Mesenchymal stem cell (in vitro differentiated cells and primary cell): Measurements from ENCODE around the gene RALGPS1.

ENCODE experiments used
- DNase-seq: peaks from one replicate; pipeline ENCODE4 v3.0.0-alpha.2; 2013
- H2AFZ ChIP-seq: one replicate; pipeline ENCODE4 v1.6.1; 2013; ENCODE audit warnings: low read depth, mild to moderate bottlenecking, control low read depth, inconsistent platforms, low read length, moderate library complexity
- H2AK5ac ChIP-seq: 2 replicates; pipeline ENCODE4 v1.6.1; 2013; ENCODE audit warnings: low read length, moderate library complexity, mild to moderate bottlenecking, inconsistent platforms; ENCODE audit not compliant: severe bottlenecking
- H2BK120ac ChIP-seq: one replicate; pipeline ENCODE4 v1.6.1; 2013; ENCODE audit warnings: low read depth, mild to moderate bottlenecking, inconsistent platforms, low read length, moderate library complexity
- H2BK12ac ChIP-seq, 2 experiments: one replicate each; pipeline ENCODE4 v1.6.1; 2013; ENCODE audit warnings: inconsistent platforms in 2 of 2, low read length in 2 of 2, mild to moderate bottlenecking in 2 of 2, moderate library complexity in 2 of 2, control low read depth in 1 of 2
- H2BK15ac ChIP-seq: one replicate; pipeline ENCODE4 v1.6.1; 2013; ENCODE audit warnings: mild to moderate bottlenecking, low read depth, inconsistent platforms; ENCODE audit not compliant: poor library complexity, severe bottlenecking
- H2BK5ac ChIP-seq: 2 replicates; pipeline ENCODE4 v1.6.1; 2013; ENCODE audit warnings: low read depth, mild to moderate bottlenecking, low read length, control low read depth, inconsistent platforms; ENCODE audit not compliant: poor library complexity, severe bottlenecking
- H3K14ac ChIP-seq, 2 experiments: one replicate each; pipeline ENCODE4 v1.6.1; 2013; ENCODE audit warnings: inconsistent platforms in 2 of 2, low read length in 2 of 2, control low read depth in 1 of 2, mild to moderate bottlenecking in 1 of 2, moderate library complexity in 1 of 2
- H3K18ac ChIP-seq, 2 experiments: one replicate each; pipeline ENCODE4 v1.6.1; 2013; ENCODE audit warnings: inconsistent platforms in 2 of 2, low read length in 2 of 2, control low read depth in 1 of 2, low read depth in 1 of 2, mild to moderate bottlenecking in 1 of 2
- H3K23ac ChIP-seq, 2 experiments: one replicate each; pipeline ENCODE4 v1.6.1; 2013; ENCODE audit warnings: inconsistent platforms in 2 of 2, low read length in 2 of 2, mild to moderate bottlenecking in 2 of 2, moderate library complexity in 2 of 2, control low read depth in 1 of 2
- H3K27ac ChIP-seq: 2 replicates; pipeline ENCODE4 v1.5.1; 2013; ENCODE audit warnings: mild to moderate bottlenecking, moderate library complexity, low read length, control low read depth, inconsistent platforms; ENCODE audit not compliant: poor library complexity, severe bottlenecking
- H3K27me3 ChIP-seq, 2 experiments: 2 replicates each; pipeline versions ENCODE4 v1.6.1 to v1.7.0; 2013; ENCODE audit warnings: low read length in 2 of 2, mild to moderate bottlenecking in 2 of 2, moderate library complexity in 2 of 2, control low read depth in 1 of 2, inconsistent platforms in 1 of 2; ENCODE audit not compliant: control insufficient read depth in 1 of 2, insufficient read depth in 1 of 2
- H3K36me3 ChIP-seq, 2 experiments: 2 replicates each; pipeline versions ENCODE4 v1.6.1 to v1.7.0; 2013; ENCODE audit warnings: low read length in 2 of 2, control low read depth in 1 of 2, inconsistent platforms in 1 of 2, low read depth in 1 of 2, mild to moderate bottlenecking in 1 of 2; ENCODE audit not compliant: insufficient read depth in 2 of 2, control insufficient read depth in 1 of 2
- H3K4ac ChIP-seq, 2 experiments: one replicate each; pipeline ENCODE4 v1.6.1; 2013; ENCODE audit warnings: inconsistent platforms in 2 of 2, low read length in 2 of 2, mild to moderate bottlenecking in 2 of 2, moderate library complexity in 2 of 2, control low read depth in 1 of 2, low read depth in 1 of 2
- H3K4me1 ChIP-seq: 2 replicates; pipeline ENCODE4 v1.6.1; 2013; ENCODE audit warnings: low read depth, low read length, control low read depth; ENCODE audit not compliant: control insufficient read depth, insufficient read depth
- H3K4me2 ChIP-seq: 2 replicates; pipeline ENCODE4 v1.6.1; 2013; ENCODE audit warnings: low read length, mild to moderate bottlenecking, inconsistent platforms; ENCODE audit not compliant: poor library complexity, severe bottlenecking
- H3K4me3 ChIP-seq, 2 experiments: 2 replicates each; pipeline versions ENCODE4 v1.5.1 to v1.7.0; 2013; ENCODE audit warnings: low read length in 2 of 2, mild to moderate bottlenecking in 2 of 2, control low read depth in 1 of 2, low read depth in 1 of 2; ENCODE audit not compliant: insufficient read depth in 1 of 2
- H3K79me1 ChIP-seq: replicated peaks from 2 replicates; pipeline ENCODE4 v1.6.1; 2013; ENCODE audit warnings: mild to moderate bottlenecking, control low read depth, low read length, inconsistent platforms; ENCODE audit not compliant: poor library complexity, severe bottlenecking
- H3K9ac ChIP-seq: 2 replicates; pipeline ENCODE4 v1.7.0; 2013; ENCODE audit warnings: mild to moderate bottlenecking, low read length, moderate library complexity
- H3K9me3 ChIP-seq: 2 replicates; pipeline ENCODE4 v1.7.0; 2013; ENCODE audit warnings: mild to moderate bottlenecking, low read length; ENCODE audit not compliant: control insufficient read depth
- H4K8ac ChIP-seq: one replicate; pipeline ENCODE4 v1.6.1; 2013; ENCODE audit warnings: inconsistent platforms, mild to moderate bottlenecking, low read length, moderate library complexity
- H4K91ac ChIP-seq: one replicate; pipeline ENCODE4 v1.6.1; 2013; ENCODE audit warnings: mild to moderate bottlenecking, low read length, inconsistent platforms
- WGBS: methylation state at CpG from one replicate; pipeline ENCODE4 v1.1.7; 2013; ENCODE audit warnings: mixed read lengths; 5-methylcytosine and 5-hydroxymethylcytosine counted together

RALGPS1 gene

GRCh38 chr9:126953041-126953809, 38.6 kb downstream of the RALGPS1 start:
- no peak overlapping the region for H2AK5ac ChIP-seq
- H2AFZ ChIP-seq, result no peak overlapping the region
- H3K18ac ChIP-seq, result no peak overlapping the region
- H4K91ac ChIP-seq, result no peak overlapping the region
- H4K8ac ChIP-seq, result no peak overlapping the region
- WGBS, result 89% methylated on average over 8 of the region's 8 CpGs
- H2BK120ac ChIP-seq, result no peak overlapping the region
- H3K27me3 ChIP-seq, result peaks cover 9 to 10% of the 10 kb centered on the region in 2 experiments
- no peak overlapping the region for H3K23ac ChIP-seq
- no peak overlapping the region for H3K4ac ChIP-seq
- H3K9me3 ChIP-seq, result no peaks in the 10 kb centered on the region
- no peaks in the 10 kb centered on the region for H3K36me3 ChIP-seq
- DNase-seq, result peak; percentile 28
- no peak overlapping the region for H2BK15ac ChIP-seq
- H3K4me1 ChIP-seq, result peaks cover 3% of the 10 kb centered on the region
- H3K9ac ChIP-seq, result no peak overlapping the region
- H3K4me2 ChIP-seq, result no peak overlapping the region
- H3K14ac ChIP-seq, result no peak overlapping the region
- H3K27ac ChIP-seq, result no peak overlapping the region
- no peaks in the 10 kb centered on the region for H3K79me1 ChIP-seq
- no peak overlapping the region for H3K4me3 ChIP-seq
- H2BK12ac ChIP-seq, result no peak overlapping the region
- no peak overlapping the region for H2BK5ac ChIP-seq

- H3K36me3 ChIP-seq, result no peaks in the 10 kb centered on the region
- no peak overlapping the region for H2AK5ac ChIP-seq
- no peak overlapping the region for H3K4me2 ChIP-seq
- H3K23ac ChIP-seq, result no peak overlapping the region
- H4K91ac ChIP-seq, result no peak overlapping the region
- no peak overlapping the region for H2BK15ac ChIP-seq
- H3K79me1 ChIP-seq, result no peaks in the 10 kb centered on the region
- H4K8ac ChIP-seq, result no peak overlapping the region
- H2AFZ ChIP-seq, result no peak overlapping the region
- H3K27me3 ChIP-seq, result peaks cover 14 to 15% of the 10 kb centered on the region in 2 experiments
- peaks cover 3% of the 10 kb centered on the region for H3K4me1 ChIP-seq
- H2BK5ac ChIP-seq, result no peak overlapping the region
- no peak overlapping the region for H3K27ac ChIP-seq
- H3K4ac ChIP-seq, result peak overlapping the region in 1 of 2 experiments; percentile 1
- H2BK120ac ChIP-seq, result no peak overlapping the region
- H3K18ac ChIP-seq, result peak overlapping the region in 1 of 2 experiments; percentile 78
- no peak overlapping the region for H2BK12ac ChIP-seq
- no peaks in the 10 kb centered on the region for H3K9me3 ChIP-seq
- H3K14ac ChIP-seq, result peak overlapping the region in 1 of 2 experiments; percentile 71
- no peak overlapping the region for H3K4me3 ChIP-seq
- no peak for DNase-seq
- no peak overlapping the region for H3K9ac ChIP-seq
- 67% methylated on average over 5 of the region's 5 CpGs for WGBS
Observed at GRCh38 chr9:126955811-126956210, 41.2 kb downstream of the RALGPS1 start.

- peak overlapping the region; percentile 49 to 72 for H2BK12ac ChIP-seq
- H4K8ac ChIP-seq, result no peak overlapping the region
- no peak overlapping the region for H2AFZ ChIP-seq
- H2BK15ac ChIP-seq, result no peak overlapping the region
- H3K27ac ChIP-seq, result no peak overlapping the region
- peaks cover 3% of the 10 kb centered on the region for H3K4me1 ChIP-seq
- peak overlapping the region; percentile 1 for H4K91ac ChIP-seq
- 91% methylated on average over 7 of the region's 7 CpGs for WGBS
- H3K4me2 ChIP-seq, result no peak overlapping the region
- H3K27me3 ChIP-seq, result peaks cover 17 to 21% of the 10 kb centered on the region in 2 experiments
- no peak overlapping the region for H2BK120ac ChIP-seq
- no peak overlapping the region for H2AK5ac ChIP-seq
- no peak overlapping the region for H3K4ac ChIP-seq
- H3K4me3 ChIP-seq, result no peak overlapping the region
- no peaks in the 10 kb centered on the region for H3K9me3 ChIP-seq
- no peak overlapping the region for H2BK5ac ChIP-seq
- no peak overlapping the region for H3K23ac ChIP-seq
- no peak overlapping the region for H3K14ac ChIP-seq
- peak overlapping the region; percentile 3 to 40 for H3K18ac ChIP-seq
- H3K79me1 ChIP-seq, result no peaks in the 10 kb centered on the region
- peak overlapping the region; percentile 69 for H3K9ac ChIP-seq
- no peaks in the 10 kb centered on the region for H3K36me3 ChIP-seq
- peak; percentile 68 for DNase-seq
Observed at GRCh38 chr9:126956917-126957686, 42.5 kb downstream of the RALGPS1 start.

- no peaks in the 10 kb centered on the region for H3K36me3 ChIP-seq
- peak; percentile 68 for DNase-seq
- no peak overlapping the region for H2BK12ac ChIP-seq
- H3K9me3 ChIP-seq, result no peaks in the 10 kb centered on the region
- peaks cover 13 to 15% of the 10 kb centered on the region in 2 experiments for H3K27me3 ChIP-seq
- H2AFZ ChIP-seq, result no peak overlapping the region
- WGBS, result 74% methylated on average over 2 of the region's 3 CpGs
- H3K4me3 ChIP-seq, result no peak overlapping the region
- H3K23ac ChIP-seq, result no peak overlapping the region
- no peak overlapping the region for H4K91ac ChIP-seq
- H2BK5ac ChIP-seq, result no peak overlapping the region
- H3K14ac ChIP-seq, result no peak overlapping the region
- no peak overlapping the region for H3K27ac ChIP-seq
- H3K4me1 ChIP-seq, result peaks cover 3% of the 10 kb centered on the region
- H2AK5ac ChIP-seq, result no peak overlapping the region
- H2BK120ac ChIP-seq, result no peak overlapping the region
- no peak overlapping the region for H3K18ac ChIP-seq
- H3K4ac ChIP-seq, result no peak overlapping the region
- no peak overlapping the region for H4K8ac ChIP-seq
- no peak overlapping the region for H2BK15ac ChIP-seq
- H3K4me2 ChIP-seq, result no peak overlapping the region
- no peaks in the 10 kb centered on the region for H3K79me1 ChIP-seq
- peak overlapping the region; percentile 69 for H3K9ac ChIP-seq
Observed at GRCh38 chr9:126957687-126958053, 43.1 kb downstream of the RALGPS1 start.
